ENCODE measurements around the gene TBC1D14. TPM values are rescaled to one million over a fixed set of nuclear protein-coding genes. Genes with fewer than 3 reads are reported as not detected.
A peak's percentile ranks its signal among the peaks of the same experiment; 100 is the strongest.

The TBC1D14 gene
- total RNA-seq, 4 donors from 2014 or later, result 42.6 to 56.9 (median 54.0) TPM

- Histone ChIP-seq H3K36me3 (no peaks in the 10 kb centered on the region), H3K27ac (no peak overlapping the region), H3K27me3 (no peaks in the 10 kb centered on the region), H3K9me3 (no peaks in the 10 kb centered on the region), H3K4me1 (no peaks in the 10 kb centered on the region), H3K4me3 (no peak overlapping the region)
- intact Hi-C loops (cut with DNase I; ENCODE audit: low total_unique reads), result loop anchor here (10.0 kb wide), 2 partner anchors 84 to 186 kb away; partner anchors contain the start of gene BLOC1S4
- in situ Hi-C loops (cut with MboI; ENCODE audit: low pct_ligation_motif_present in 1 of 4, low pct_unique_long_range_greater_than_20kb in 1 of 4, low sequenced_read_pairs in 3 of 4), result loop anchor here in 3 of 4 donors (10.0 kb wide), 1 partner anchor 174 kb away; no protein-coding TSS in a partner anchor
- 92 to 94% methylated on average over 3 to 12 of the region's 12 CpGs for WGBS, 2 donors (ENCODE audit: low coverage in 1 of 2)
- TF ChIP-seq CTCF (IDR thresholded peaks at IDR 0.05), result no peak
- no peak for TF ChIP-seq POLR2AphosphoS5 (IDR thresholded peaks at IDR 0.05)
- no peak for TF ChIP-seq POLR2A (IDR thresholded peaks at IDR 0.05)
- TF ChIP-seq EP300 (IDR thresholded peaks at IDR 0.05; ENCODE audit: low read depth), result no peak
- DNase-seq, result peak; percentile 4
Measured at GRCh38 chr4:6900956-6901355, 8.7 kb upstream of the TBC1D14 start.

GRCh38 chr4:6901669-6902317, 7.8 kb upstream of the TBC1D14 start:
- Histone ChIP-seq H3K4me1 (no peaks in the 10 kb centered on the region), H3K9me3 (no peaks in the 10 kb centered on the region), H3K27me3 (peaks cover under 1% of the 10 kb centered on the region), H3K36me3 (no peaks in the 10 kb centered on the region), H3K4me3 (no peak overlapping the region), H3K27ac (no peak overlapping the region)
- 81% methylated on average over 21 of the region's 24 CpGs; no CpG with 5 or more reads in 1 of the 2 donors for WGBS, 2 donors (ENCODE audit: low coverage in 1 of 2)
- intact Hi-C loops (cut with DNase I; ENCODE audit: low total_unique reads) (loop anchor here (10.0 kb wide), 2 partner anchors 83 to 187 kb away; partner anchors contain the start of gene BLOC1S4), in situ Hi-C loops (cut with MboI; ENCODE audit: low pct_ligation_motif_present in 1 of 4, low pct_unique_long_range_greater_than_20kb in 1 of 4, low sequenced_read_pairs in 3 of 4) (loop anchor here in 3 of 4 donors (10.0 kb wide), 1 partner anchor 173 kb away; no protein-coding TSS in a partner anchor)
- no peak for TF ChIP-seq CTCF (IDR thresholded peaks at IDR 0.05)
- no peak for TF ChIP-seq POLR2A (IDR thresholded peaks at IDR 0.05)
- TF ChIP-seq POLR2AphosphoS5 (IDR thresholded peaks at IDR 0.05), result no peak
- no peak for TF ChIP-seq EP300 (IDR thresholded peaks at IDR 0.05; ENCODE audit: low read depth)
- DNase-seq, result peak; percentile 7

GRCh38 chr4:6902318-6903042, 7.1 kb upstream of the TBC1D14 start:
- in situ Hi-C loops (cut with MboI; ENCODE audit: low pct_ligation_motif_present in 1 of 4, low pct_unique_long_range_greater_than_20kb in 1 of 4, low sequenced_read_pairs in 3 of 4), result loop anchor here in 3 of 4 donors (10.0 kb wide), 1 partner anchor 172 kb away; no protein-coding TSS in a partner anchor
- DNase-seq, result peak; percentile 6
- WGBS, 2 donors (ENCODE audit: low coverage in 1 of 2), result 81 to 87% methylated on average over 5 to 27 of the region's 27 CpGs
- no peaks in the 10 kb centered on the region for H3K36me3 ChIP-seq
- no peak for TF ChIP-seq POLR2AphosphoS5 (IDR thresholded peaks at IDR 0.05)
- no peak for TF ChIP-seq POLR2A (IDR thresholded peaks at IDR 0.05)
- no peak for TF ChIP-seq CTCF (IDR thresholded peaks at IDR 0.05)
- TF ChIP-seq EP300 (IDR thresholded peaks at IDR 0.05; ENCODE audit: low read depth), result no peak
- no peak overlapping the region for H3K27ac ChIP-seq
- intact Hi-C loops (cut with DNase I; ENCODE audit: low total_unique reads), result loop anchor here (10.0 kb wide), 2 partner anchors 82 to 188 kb away; partner anchors contain the start of gene BLOC1S4
- peaks cover 0 to 2% (median under 1%) of the 10 kb centered on the region in 4 donors for H3K4me1 ChIP-seq
- no peak overlapping the region for H3K4me3 ChIP-seq
- no peaks in the 10 kb centered on the region for H3K9me3 ChIP-seq
- peaks cover 3% of the 10 kb centered on the region for H3K27me3 ChIP-seq

Measured in transverse colon (tissue), 4 donors.